Endothelial cell of umbilical vein (primary cell): ENCODE results near the gene PTCHD4. TPM values are rescaled to one million over a fixed set of nuclear protein-coding genes. Genes with fewer than 3 reads are reported as not detected.

Source experiments
- BruUV-seq: library from RNA; stranded (reverse); fragments of 400-500 nt; replicated peaks from 2 replicates; lab custom pipeline; 2021; lab: Mats Ljungman, UMichigan
- CTCF ChIA-PET: fragments of 300-600, 350-600 bp; sonication (Branson Sonifier 250); formaldehyde crosslinking; loops from one replicate; lab custom pipeline; 2021; ENCODE audit warnings: antibody characterized with exemption, inconsistent platforms; lab: Charles Lee
- POLR2A ChIA-PET: fragments of 300-600, 350-600 bp; sonication (Branson Sonifier 250); formaldehyde crosslinking; loops from one replicate; lab custom pipeline; 2021; ENCODE audit warnings: antibody characterized with exemption, inconsistent platforms; lab: Charles Lee
- DNase-seq: peaks from one replicate; pipeline ENCODE4 v3.0.0-alpha.2; 2011; ENCODE audit warnings: low read depth, low spot score
- FAIRE-seq: peaks from 2 replicates; lab custom pipeline; 2011; peaks lifted over from hg19 to GRCh38; lab: Jason Lieb, UNC
- H2AFZ ChIP-seq: 2 replicates; pipeline ENCODE4 v1.6.0; 2012; ENCODE audit warnings: low read depth, low read length, control low read depth, inconsistent platforms
- H3K27ac ChIP-seq: 2 replicates; pipeline ENCODE4 v1.5.1; 2011; ENCODE audit warnings: low read depth, mild to moderate bottlenecking, control low read depth, low read length, moderate library complexity; ENCODE audit not compliant: insufficient read depth
- H3K27me3 ChIP-seq, 2 experiments: 2 replicates each; pipeline versions ENCODE4 v1.6.0 to v1.6.1; 2011; ENCODE audit warnings: low read length in 2 of 2, mixed read lengths in 1 of 2; ENCODE audit not compliant: control insufficient read depth in 2 of 2, insufficient read depth in 2 of 2
- H3K36me3 ChIP-seq, 2 experiments: 2 replicates in 1 of 2; 3 replicates in 1 of 2; pipeline ENCODE4 v1.5.1; 2011; ENCODE audit warnings: low read length in 2 of 2, mild to moderate bottlenecking in 1 of 2, moderate library complexity in 1 of 2; ENCODE audit not compliant: control insufficient read depth in 2 of 2, insufficient read depth in 2 of 2; ENCODE audit errors: extremely low read depth in 1 of 2
- H3K4me1 ChIP-seq: 3 replicates; pipeline ENCODE4 v1.5.1; 2011; ENCODE audit warnings: mild to moderate bottlenecking, low read length; ENCODE audit not compliant: control insufficient read depth, insufficient read depth; ENCODE audit errors: extremely low read depth
- H3K4me2 ChIP-seq: 2 replicates; pipeline ENCODE4 v1.6.1; 2011; ENCODE audit warnings: low read length, control low read depth, mixed read lengths; ENCODE audit not compliant: insufficient read depth
- H3K4me3 ChIP-seq, 3 experiments: fragments of 200-600 bp in 1 of 3; sonication (generic), shearing (Covaris generic) in 1 of 3; replicated peaks in 1 of 3; 2 replicates each; pipeline ENCODE4 v1.5.1; 2011 to 2016; ENCODE audit warnings: control low read depth in 3 of 3, low read length in 3 of 3, mild to moderate bottlenecking in 2 of 3, inconsistent platforms in 1 of 3, low read depth in 1 of 3, moderate library complexity in 1 of 3; ENCODE audit not compliant: insufficient read depth in 1 of 3
- H3K79me2 ChIP-seq: 2 replicates; pipeline ENCODE4 v1.6.0; 2012; ENCODE audit warnings: low read length, inconsistent platforms; ENCODE audit not compliant: control insufficient read depth, insufficient read depth
- H3K9ac ChIP-seq: replicated peaks from 2 replicates; pipeline ENCODE3; 2011; ENCODE audit warnings: low read length, control low read depth; ENCODE audit not compliant: insufficient read depth; ENCODE audit errors: extremely low read depth
- H3K9me1 ChIP-seq: replicated peaks from 3 replicates; pipeline ENCODE4 v1.6.0; 2011; ENCODE audit warnings: mild to moderate bottlenecking, low read length; ENCODE audit not compliant: control insufficient read depth, insufficient read depth; ENCODE audit errors: extremely low read depth
- H3K9me3 ChIP-seq: replicated peaks from 2 replicates; pipeline ENCODE4 v1.5.1; 2012; ENCODE audit warnings: low read length, inconsistent platforms; ENCODE audit not compliant: control insufficient read depth, insufficient read depth
- H4K20me1 ChIP-seq: replicated peaks from 2 replicates; pipeline ENCODE3; 2011; ENCODE audit warnings: mild to moderate bottlenecking, low read length; ENCODE audit not compliant: control insufficient read depth, insufficient read depth; ENCODE audit errors: extremely low read depth
- CTCF ChIP-seq, 2 donors: IDR thresholded peaks; 1 replicate in 1 of 2; 2 replicates in 1 of 2; pipeline ENCODE4 v1.5.1; 2011; ENCODE audit warnings: low read length in 2 of 2, mild to moderate bottlenecking in 2 of 2, moderate library complexity in 2 of 2, control low read depth in 1 of 2, inconsistent platforms in 1 of 2, low read depth in 1 of 2; ENCODE audit not compliant: insufficient read depth in 1 of 2; ENCODE audit errors: extremely low read depth in 1 of 2
- EZH2 ChIP-seq: IDR thresholded peaks from 2 replicates; pipeline ENCODE4 v1.6.1; 2012; ENCODE audit warnings: borderline replicate concordance, low read depth, mild to moderate bottlenecking, moderate library complexity, low read length, inconsistent platforms; ENCODE audit not compliant: severe bottlenecking
- FOS ChIP-seq: IDR thresholded peaks from 2 replicates; pipeline ENCODE4 v1.6.1; 2011; ENCODE audit warnings: mild to moderate bottlenecking, low read length, moderate library complexity, borderline replicate concordance; ENCODE audit not compliant: insufficient read depth
- GATA2 ChIP-seq: IDR thresholded peaks from 2 replicates; pipeline ENCODE4 v1.7.0; 2011; ENCODE audit warnings: low read depth, mild to moderate bottlenecking, moderate library complexity, mixed read lengths, low read length; ENCODE audit not compliant: insufficient read length, insufficient read depth
- JUN ChIP-seq: IDR thresholded peaks from 2 replicates; pipeline ENCODE4 v1.6.1; 2011; ENCODE audit warnings: borderline replicate concordance, low read depth; ENCODE audit not compliant: insufficient read length, insufficient read depth
- MAX ChIP-seq: IDR thresholded peaks from 2 replicates; pipeline ENCODE4 v1.6.1; 2011; ENCODE audit not compliant: insufficient read depth, insufficient read length
- MYC ChIP-seq: IDR thresholded peaks from one replicate; pipeline ENCODE4 v1.6.1; 2011; ENCODE audit warnings: mild to moderate bottlenecking, low read depth, low read length
- POLR2A ChIP-seq: IDR thresholded peaks from 2 replicates; pipeline ENCODE4 v1.6.1; 2012; ENCODE audit warnings: low read depth, mild to moderate bottlenecking, control low read depth, low read length
- POLR2AphosphoS5 ChIP-seq: IDR thresholded peaks from 2 replicates; pipeline ENCODE4 v1.6.1; 2012; ENCODE audit warnings: low read depth, mild to moderate bottlenecking, control low read depth, low read length, moderate library complexity; ENCODE audit not compliant: insufficient read depth
- dilution Hi-C: fragments of 300-500 bp; cut with MboI; formaldehyde crosslinking; loops from one replicate; pipeline ENCODE4 v1.15.0; 2019; ENCODE audit warnings: low sequenced_read_pairs; ENCODE audit not compliant: extremely low pct_ligation_motif_present
- intact Hi-C: fragments of 100-400 bp; cut with micrococcal nuclease; formaldehyde crosslinking; loops from one replicate; pipeline ENCODE4 v1.10.0; 2022
- polyA plus RNA-seq, 4 experiments: library from polyadenylated mRNA; depleted of rRNA in 3 of 4; stranded (reverse) in 3 of 4; unstranded in 1 of 4; fragments of >200 nt; gene quantifications; 2 replicates each; pipeline versions ENCODE4 v1.2.1 to v1.2.3, GENCODE V29; 2011 to 2012; ENCODE audit warnings: missing spikeins in 1 of 4
- total RNA-seq: library from RNA; stranded (reverse); gene quantifications from 2 replicates; pipeline ENCODE4 v1.2.3, GENCODE V29; 2021

PTCHD4 gene
- total and polyA plus RNA-seq, 2 donors (not counting 3 experiments of a cell fraction or from before 2014, with no cell fraction given): 1.3 to 2.0 TPM

GRCh38 chr6:48144021-48144420 lies 33.0 kb upstream of the PTCHD4 start:
- no peak for FAIRE-seq
- dilution Hi-C loops: no loop called here
- no peaks in the 10 kb centered on the region for H3K27me3 ChIP-seq
- no peak overlapping the region for H2AFZ ChIP-seq
- no peak overlapping the region for H3K4me2 ChIP-seq
- H3K79me2 ChIP-seq: no peaks in the 10 kb centered on the region
- no peak overlapping the region for H3K27ac ChIP-seq
- no peak overlapping the region for H3K4me3 ChIP-seq
- no peaks in the 10 kb centered on the region for H4K20me1 ChIP-seq
- TF ChIP-seq EZH2 (no peak), GATA2 (no peak), POLR2AphosphoS5 (no peak), MAX (no peak), CTCF (IDR thresholded peaks at IDR 0.05; ENCODE audit: extremely low read depth in 1 of 2, insufficient read depth in 1 of 2, low read depth in 1 of 2, low read length in 2 of 2) (no peak), MYC (no peak), FOS (no peak), POLR2A (no peak), JUN (no peak)
- DNase-seq: no peak
- H3K9me3 ChIP-seq: no peaks in the 10 kb centered on the region
- no TSS peak for BruUV-seq
- intact Hi-C loops: no loop called here
- H3K9ac ChIP-seq: no peak overlapping the region
- H3K9me1 ChIP-seq: no peaks in the 10 kb centered on the region
- no peaks in the 10 kb centered on the region for H3K36me3 ChIP-seq
- POLR2A ChIA-PET: no interaction called here
- no peaks in the 10 kb centered on the region for H3K4me1 ChIP-seq
- CTCF ChIA-PET: no interaction called here
